K562 (cell line): ENCODE measurements around the gene GABRB3. TPM values are rescaled to one million over a fixed set of nuclear protein-coding genes. Genes with fewer than 3 reads are reported as not detected.

Experiments used
- ATAC-seq: fragments of 200-7000 bp; cut with Tn5 transposase; 3 replicates; pipeline ENCODE4 v1.9.1; 2020; ENCODE audit warnings: moderate library complexity
- BruUV-seq: library from RNA; stranded (reverse); fragments of 400-500 nt; replicated peaks from 2 replicates; lab custom pipeline; 2021; lab: Mats Ljungman, UMichigan
- CTCF ChIA-PET: fragments of 300-600 bp; formaldehyde crosslinking; extraction: SDS; loops from one replicate; lab custom pipeline; 2021; ENCODE audit warnings: low intra/inter-chr PET ratio; lab: Yijun Ruan, JAX
- POLR2A ChIA-PET: fragments of 300-600, 350-650 bp; sonication (Branson Sonifier 250); formaldehyde crosslinking; extraction: SDS; loops from one replicate; lab custom pipeline; 2021; ENCODE audit warnings: antibody characterized with exemption, inconsistent platforms; lab: Yijun Ruan, JAX
- DNase-seq, 4 experiments: peaks; one replicate each; pipeline versions ENCODE4 v3.0.0 to v3.0.0-alpha.2; 2011 to 2018; ENCODE audit warnings: low spot score in 3 of 4, mixed read lengths in 3 of 4; ENCODE audit errors: extremely low read depth in 1 of 4
- FAIRE-seq: peaks from 2 replicates; lab custom pipeline; 2011; peaks lifted over from hg19 to GRCh38; lab: Jason Lieb, UNC
- H2AFZ ChIP-seq: 2 replicates; pipeline ENCODE4 v1.6.0; 2011; ENCODE audit warnings: low read depth, low read length, control low read depth, inconsistent platforms
- H3K27ac ChIP-seq: fragments of 200-600 bp; 3 replicates; pipeline ENCODE4 v1.8.0; 2011; ENCODE audit warnings: low read depth, mild to moderate bottlenecking, control low read depth, inconsistent platforms, low read length, moderate library complexity, mixed read lengths; ENCODE audit errors: extremely low read depth
- H3K27me3 ChIP-seq, 2 experiments: fragments of 300-600 bp in 1 of 2; 2 replicates in 1 of 2; 3 replicates in 1 of 2; pipeline versions ENCODE4 v1.6.0 to v1.8.0; 2011; ENCODE audit warnings: inconsistent platforms in 2 of 2, low read length in 2 of 2, mild to moderate bottlenecking in 1 of 2, mixed read lengths in 1 of 2, moderate library complexity in 1 of 2; ENCODE audit not compliant: control insufficient read depth in 2 of 2, insufficient read depth in 2 of 2
- H3K36me3 ChIP-seq: fragments of 300-600 bp; 3 replicates; pipeline ENCODE4 v1.8.0; 2011; ENCODE audit warnings: mild to moderate bottlenecking, low read length, inconsistent platforms; ENCODE audit not compliant: control insufficient read depth, insufficient read depth
- H3K4me1 ChIP-seq, 2 experiments: fragments of 200-600 bp in 1 of 2; replicated peaks in 1 of 2; 2 replicates in 1 of 2; 3 replicates in 1 of 2; pipeline versions ENCODE4 v1.5.1 to v1.8.0; 2011; ENCODE audit warnings: inconsistent platforms in 2 of 2, low read length in 2 of 2, mild to moderate bottlenecking in 1 of 2, mixed read lengths in 1 of 2, moderate library complexity in 1 of 2; ENCODE audit not compliant: control insufficient read depth in 2 of 2, insufficient read depth in 2 of 2
- H3K4me2 ChIP-seq: 2 replicates; pipeline ENCODE4 v1.6.1; 2011; ENCODE audit warnings: low read length, control low read depth, inconsistent platforms, mixed read lengths; ENCODE audit not compliant: insufficient read depth
- H3K4me3 ChIP-seq: fragments of 200-600 bp; sonication (generic), shearing (Covaris generic); 2 replicates; pipeline ENCODE4 v1.5.1; 2016; ENCODE audit warnings: control low read depth, inconsistent platforms
- H3K79me2 ChIP-seq: fragments of 200-600 bp; 3 replicates; pipeline ENCODE4 v1.8.0; 2011; ENCODE audit warnings: low read length, inconsistent platforms; ENCODE audit not compliant: control insufficient read depth, insufficient read depth
- H3K9ac ChIP-seq, 2 experiments: 2 replicates each; pipeline versions ENCODE4 v1.6.0 to v1.6.1; 2011; ENCODE audit warnings: low read depth in 2 of 2, low read length in 2 of 2, control low read depth in 1 of 2, inconsistent platforms in 1 of 2, mild to moderate bottlenecking in 1 of 2, mixed read lengths in 1 of 2; ENCODE audit not compliant: insufficient read depth in 1 of 2
- H3K9me1 ChIP-seq: one replicate; pipeline ENCODE4 v1.6.0; 2011; ENCODE audit warnings: inconsistent platforms, mild to moderate bottlenecking, low read length, moderate library complexity; ENCODE audit not compliant: control insufficient read depth, insufficient read depth
- H3K9me3 ChIP-seq: replicated peaks from 2 replicates; pipeline ENCODE4 v1.5.1; 2011; ENCODE audit warnings: low read depth, low read length, inconsistent platforms; ENCODE audit not compliant: control insufficient read depth, insufficient read depth
- H4K20me1 ChIP-seq: replicated peaks from 2 replicates; pipeline ENCODE4 v1.6.1; 2011; ENCODE audit warnings: low read length, inconsistent platforms, mixed read lengths; ENCODE audit not compliant: control insufficient read depth, insufficient read depth
- C11orf30 ChIP-seq: fragments of 450-650 bp; IDR thresholded peaks from 2 replicates; pipeline ENCODE4 v1.6.1; 2016; ENCODE audit warnings: low read depth, mild to moderate bottlenecking
- CHAMP1 ChIP-seq: fragments of 450-650 bp; IDR thresholded peaks from 2 replicates; pipeline ENCODE4 v1.6.1; 2016; ENCODE audit warnings: mild to moderate bottlenecking
- CHD2 ChIP-seq: IDR thresholded peaks from 2 replicates; pipeline ENCODE4 v1.6.1; 2011; ENCODE audit warnings: low read depth, low read length
- ELF4 ChIP-seq: fragments of 450-650 bp; formaldehyde crosslinking; IDR thresholded peaks from 2 replicates; pipeline ENCODE4 v1.4.0; 2022; ENCODE audit warnings: missing genetic modification characterization
- FOXA1 ChIP-seq: fragments of 450-650 bp; IDR thresholded peaks from 2 replicates; pipeline ENCODE4 v1.6.1; 2016; ENCODE audit warnings: mild to moderate bottlenecking, borderline replicate concordance
- HNRNPUL1 ChIP-seq: fragments of 200-400 bp; formaldehyde crosslinking; IDR thresholded peaks from 2 replicates; pipeline ENCODE4 v1.6.1; 2017; ENCODE audit warnings: low read length
- JUNB ChIP-seq: fragments of 450-650 bp; formaldehyde crosslinking; conservative IDR thresholded peaks from 2 replicates; pipeline ENCODE4 v1.4.0; 2020; ENCODE audit warnings: mild to moderate bottlenecking
- MAFF ChIP-seq: IDR thresholded peaks from 2 replicates; pipeline ENCODE4 v1.6.1; 2012; ENCODE audit warnings: low read length, improper control_type of control experiment
- MAFG ChIP-seq: fragments of 450-650 bp; conservative IDR thresholded peaks from 2 replicates; pipeline ENCODE4 v1.6.1; 2016; ENCODE audit warnings: missing genetic modification characterization, missing compliant biosample characterization
- MAFK ChIP-seq: IDR thresholded peaks from 2 replicates; pipeline ENCODE4 v1.6.1; 2011; ENCODE audit warnings: low read length, improper control_type of control experiment
- NFE2 ChIP-seq: IDR thresholded peaks from 2 replicates; pipeline ENCODE4 v1.6.1; 2014; ENCODE audit warnings: antibody characterized with exemption, low read depth
- NFE2L1 ChIP-seq: fragments of 450-650 bp; IDR thresholded peaks from 2 replicates; pipeline ENCODE4 v1.6.1; 2016; ENCODE audit warnings: missing genetic modification characterization, low read depth, mild to moderate bottlenecking, missing compliant biosample characterization, moderate library complexity, borderline replicate concordance
- PHF21A ChIP-seq: fragments of 450-650 bp; IDR thresholded peaks from 2 replicates; pipeline ENCODE4 v1.6.1; 2017; ENCODE audit warnings: low read depth, borderline replicate concordance
- RFX1 ChIP-seq: fragments of 450-650 bp; IDR thresholded peaks from 2 replicates; pipeline ENCODE4 v1.6.1; 2016; ENCODE audit warnings: mild to moderate bottlenecking, moderate library complexity
- SIN3B ChIP-seq: fragments of 450-650 bp; IDR thresholded peaks from 2 replicates; pipeline ENCODE4 v1.6.1; 2017; ENCODE audit warnings: low read depth, mild to moderate bottlenecking, moderate library complexity
- ZBTB26 ChIP-seq: fragments of 450-650 bp; formaldehyde crosslinking; IDR thresholded peaks from 2 replicates; pipeline ENCODE4 v1.4.0; 2022; ENCODE audit warnings: missing genetic modification characterization
- ZFP91 ChIP-seq: sonication (generic); formaldehyde crosslinking; IDR thresholded peaks from 2 replicates; pipeline ENCODE4 v1.8.0; 2022; ENCODE audit warnings: mild to moderate bottlenecking, missing genetic modification reagents
- ZNF274 ChIP-seq: IDR thresholded peaks from 2 replicates; pipeline ENCODE4 v1.6.1; 2011; ENCODE audit warnings: low read depth, mild to moderate bottlenecking, low read length, moderate library complexity, borderline replicate concordance
- ZNF316 ChIP-seq: fragments of 450-650 bp; IDR thresholded peaks from 2 replicates; pipeline ENCODE4 v1.6.1; 2016
- ZNF436 ChIP-seq: fragments of 250-450, 450-650 bp; sonication (Bioruptor Pico); formaldehyde crosslinking; IDR thresholded peaks from 2 replicates; pipeline ENCODE4 v1.7.0; 2020; ENCODE audit warnings: mild to moderate bottlenecking
- ZNF551 ChIP-seq: fragments of 250-450 bp; sonication (Bioruptor Pico); IDR thresholded peaks from 2 replicates; pipeline ENCODE4 v1.5.0; 2021; ENCODE audit warnings: mild to moderate bottlenecking, moderate library complexity
- WGBS: fragments of 100-300 bp; shearing (Covaris generic); methylation state at CpG from one replicate; pipeline ENCODE4 v1.1.6; 2016; ENCODE audit warnings: low coverage, mixed read lengths; ENCODE audit not compliant: insufficient coverage; ENCODE audit errors: missing lambda C conversion rate; 5-methylcytosine and 5-hydroxymethylcytosine counted together
- in situ Hi-C: fragments of 300-500 bp; cut with MboI; formaldehyde crosslinking; loops from 4 replicates; pipeline ENCODE4 v1.15.0; 2018; ENCODE audit warnings: inconsistent platforms, mixed read lengths
- intact Hi-C: fragments of 100-400 bp; cut with micrococcal nuclease; formaldehyde crosslinking; loops from 2 replicates; pipeline ENCODE4 v1.14.2; 2022
- polyA plus RNA-seq, 8 experiments: library from polyadenylated mRNA; depleted of rRNA in 4 of 8; stranded (reverse) in 5 of 8; unstranded in 3 of 8; fragments of >200 nt; fragmentation: Nextera tagmentation in 2 of 8; fragmentation: Illumina TruSeq in 1 of 8; extraction: Ambion mirVana in 2 of 8; extraction: Trizol in 1 of 8; gene quantifications; 2 replicates each; pipeline versions ENCODE4 v1.2.1 to v1.2.3, GENCODE V29; 2011 to 2014; ENCODE audit warnings: inconsistent platforms in 1 of 8, missing spikeins in 1 of 8
- total RNA-seq, 7 experiments: library from RNA; depleted of rRNA in 6 of 7; stranded (reverse); fragments of >200 nt in 6 of 7; fragmentation: Illumina TruSeq in 2 of 7; extraction: Trizol in 2 of 7; gene quantifications; 2 replicates each; pipeline versions ENCODE4 v1.2.1 to v1.2.3, GENCODE V29; 2011 to 2021; ENCODE audit warnings: low replicate concordance in 1 of 7

GABRB3 gene
- total and polyA plus RNA-seq, 9 of the 15 experiments (the other 6 are each of a cell fraction or from before 2014, with no cell fraction given), result 0.09 to 1.4 (median 0.49) TPM

DNA sequence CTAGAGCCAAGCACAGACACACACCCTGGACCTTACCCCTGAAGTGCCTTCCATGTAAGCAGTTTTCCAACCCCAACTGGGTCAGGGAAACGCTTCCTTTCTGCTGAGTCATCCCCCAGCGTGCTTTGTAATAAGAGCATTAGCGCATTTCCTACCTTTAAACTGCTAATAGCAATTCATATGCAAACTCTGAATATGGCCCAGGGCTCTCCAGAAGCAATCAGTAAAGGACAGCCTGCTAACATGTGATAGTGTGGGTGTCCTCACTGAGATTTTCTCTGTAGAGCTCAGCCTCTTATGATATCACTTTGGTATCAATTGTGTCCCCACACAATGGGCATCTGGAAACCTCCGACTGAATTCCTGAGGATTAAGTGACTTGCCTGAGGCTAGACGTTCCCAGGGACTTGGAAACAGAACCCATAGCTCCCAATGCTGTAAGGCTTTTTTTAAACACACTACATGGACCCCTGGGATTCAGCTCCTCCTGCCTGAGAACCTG lies 5.6 kb downstream of the GABRB3 start:
- H3K4me1 ChIP-seq, result no peaks in the 10 kb centered on the region; a peak in 1 of 5 replicates
- no peak overlapping the region for H3K4me3 ChIP-seq
- no peaks in the 10 kb centered on the region for H3K9me3 ChIP-seq
- in situ Hi-C loops, result no loop called here
- ATAC-seq (no peak), FAIRE-seq (no peak), DNase-seq (no peak)
- no peaks in the 10 kb centered on the region for H3K27me3 ChIP-seq
- no peaks in the 10 kb centered on the region for H3K36me3 ChIP-seq
- no peaks in the 10 kb centered on the region for H3K79me2 ChIP-seq
- no peaks in the 10 kb centered on the region for H4K20me1 ChIP-seq
- WGBS, result 0% methylated on average over 5 of the region's 5 CpGs
- no peak overlapping the region for H3K27ac ChIP-seq
- no peak overlapping the region for H3K9ac ChIP-seq
- intact Hi-C loops, result no loop called here
- POLR2A ChIA-PET, result no interaction called here
- H2AFZ ChIP-seq, result no peak overlapping the region
- CTCF ChIA-PET, result no interaction called here
- no peak overlapping the region for H3K4me2 ChIP-seq
- no peaks in the 10 kb centered on the region for H3K9me1 ChIP-seq
- TF ChIP-seq ZNF316 (peak; percentile 38), MAFF (peak; percentile 60), NFE2 (peak; percentile 59), ZNF551 (CRISPR knock-in tag) (no peak), MAFK (peak; percentile 37; the same call in 1 of the 2 replicates), SIN3B (no peak), JUNB (no peak), CHD2 (no peak), MAFG (tag) (peak; percentile 57), ZFP91 (CRISPR knock-in tag) (no peak), ZNF436 (CRISPR knock-in tag) (no peak), PHF21A (no peak), C11orf30 (peak; percentile 44; the same call in 1 of the 2 replicates), FOXA1 (no peak), ELF4 (no peak), HNRNPUL1 (no peak), ZNF274 (no peak), ZBTB26 (CRISPR knock-in tag) (no peak), NFE2L1 (tag) (peak; percentile 38; the same call in 1 of the 2 replicates), RFX1 (no peak), CHAMP1 (no peak)
- TF ChIP-seq, all 486 proteins: peak for 7
- BruUV-seq, result no TSS peak
